ENCODE data around the gene CDC42EP4. TPM values are rescaled to one million over a fixed set of nuclear protein-coding genes. Genes with fewer than 3 reads are reported as not detected.

Gene CDC42EP4
- total and polyA plus RNA-seq, 10 of the 15 experiments (the other 5 are each of a cell fraction or from before 2014, with no cell fraction given), result 0.05 to 7.1 (median 2.7) TPM

DNA sequence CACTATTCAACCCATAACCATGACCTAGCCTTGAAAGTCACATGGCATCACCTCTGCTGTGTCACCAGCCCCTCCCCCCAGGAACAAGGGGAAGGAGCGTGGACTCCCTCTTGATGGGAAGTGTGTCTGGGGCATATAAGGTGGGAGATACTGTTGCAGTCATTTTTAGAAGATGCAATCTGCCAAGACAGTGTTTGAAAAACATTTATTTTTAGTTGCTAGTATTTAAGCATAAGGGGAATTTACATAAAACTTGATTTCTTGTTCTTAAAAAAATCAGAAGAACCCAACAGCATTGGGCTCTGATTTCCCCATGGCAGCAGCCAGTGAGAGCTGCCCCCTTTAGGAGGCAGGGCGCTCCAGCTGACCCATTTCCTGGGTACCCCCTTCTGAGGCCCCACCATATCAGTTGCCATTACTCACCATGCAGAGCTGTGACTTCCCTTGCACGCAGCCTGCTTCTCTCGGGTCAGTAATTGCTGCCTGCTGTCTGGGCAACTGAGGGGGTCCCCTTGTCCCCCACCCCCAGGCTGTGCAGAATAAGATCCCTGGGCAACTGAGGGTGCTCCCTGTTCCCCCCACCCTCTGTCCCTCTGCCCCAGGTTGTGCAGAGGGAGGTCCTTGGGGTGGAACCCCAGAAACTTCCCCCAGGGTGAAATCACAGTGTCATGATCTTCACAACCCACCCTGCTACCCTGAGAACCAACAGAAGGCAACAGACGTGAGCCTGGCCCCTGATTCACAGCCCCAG is 11.8 kb upstream of the CDC42EP4 start:
- Histone ChIP-seq H2AFZ (ENCODE audit: control insufficient read depth, low read depth, low read length) (no peak overlapping the region), H3K27me3 (replicated peaks in 1 of 2; ENCODE audit: control insufficient read depth in 2 of 2, insufficient read depth in 2 of 2, low read length in 1 of 2) (no peaks in the 10 kb centered on the region), H3K36me3 (ENCODE audit: control insufficient read depth in 2 of 2, insufficient read depth in 2 of 2, low read length in 1 of 2) (no peaks in the 10 kb centered on the region), H3K27ac (ENCODE audit: control insufficient read depth, insufficient read depth) (no peak overlapping the region), H4K20me1 (ENCODE audit: control insufficient read depth, insufficient read depth) (no peaks in the 10 kb centered on the region), H3K79me2 (ENCODE audit: control insufficient read depth, insufficient read depth, low read length) (no peaks in the 10 kb centered on the region), H3K4me1 (ENCODE audit: control insufficient read depth, insufficient read depth, low read length) (no peaks in the 10 kb centered on the region), H3K4me2 (ENCODE audit: control insufficient read depth, insufficient read depth) (no peak overlapping the region), H3K4me3 (no peak overlapping the region), H3K9me3 (replicated peaks; ENCODE audit: control insufficient read depth, insufficient read depth, low read length) (no peaks in the 10 kb centered on the region), H3K9ac (ENCODE audit: control insufficient read depth, insufficient read depth, low read length) (no peak overlapping the region)
- ChIA-PET SMC1A (ENCODE audit: uncharacterized antibody, unreplicated experiment) (interaction anchor here (1.7 to 2.2 kb wide), 2 partner anchors 10 to 46 kb away, joined by 5 to 6 read pairs; no protein-coding TSS in a partner anchor), RAD21 (ENCODE audit: unreplicated experiment) (interaction anchor here (0.9 kb wide), 1 partner anchor 16 kb away, joined by 3 read pairs; no protein-coding TSS in a partner anchor), CTCF (interaction anchor here (1.0 to 1.9 kb wide), 2 partner anchors 19 to 46 kb away, joined by 3 to 7 read pairs; no protein-coding TSS in a partner anchor), POLR2A (interaction anchor here (0.8 to 1.5 kb wide), 3 partner anchors 12 to 18 kb away, joined by 3 to 7 read pairs (median 4); partner anchors contain the start of gene CDC42EP4)
- no TSS peak for BruUV-seq (replicated peaks)
- DNase-seq (ENCODE audit: low read depth, low spot score), result no peak
- ATAC-seq, result peak; percentile 66
- FAIRE-seq, result no peak
- WGBS (ENCODE audit: insufficient coverage, insufficient replicate concordance, low lambda C conversion rate, missing lambda C conversion rate), result 20% methylated on average over 5 of the region's 5 CpGs
- in situ Hi-C loops (cut with MboI) (no loop called here), intact Hi-C loops (cut with micrococcal nuclease; ENCODE audit: unreplicated experiment) (no loop called here)
- 0 out of 4 replicates have a peak, but pooled peaks of 1 of the 2 experiments have one; percentile 3 for TF ChIP-seq BHLHE40 (IDR thresholded peaks at IDR 0.05; ENCODE audit: borderline replicate concordance in 1 of 2, low read depth in 2 of 2, low read length in 1 of 2)
- TF ChIP-seq MXI1 (IDR thresholded peaks at IDR 0.05; ENCODE audit: low read depth, low read length), result no peak
- TF ChIP-seq PAX8 (IDR thresholded peaks at IDR 0.05), result no peak
- TF ChIP-seq MYB (IDR thresholded peaks at IDR 0.05; ENCODE audit: borderline replicate concordance, low read depth, low read length), result no peak
- TF ChIP-seq SPI1 (IDR thresholded peaks at IDR 0.05; ENCODE audit: borderline replicate concordance, insufficient read depth, low read depth, low read length), result no peak
- TF ChIP-seq EED (IDR thresholded peaks at IDR 0.05; ENCODE audit: low read depth), result no peak
- TF ChIP-seq POLR2AphosphoS2 (IDR thresholded peaks at IDR 0.05; ENCODE audit: low read depth, low read length), result no peak
- TF ChIP-seq, protein P1, sequence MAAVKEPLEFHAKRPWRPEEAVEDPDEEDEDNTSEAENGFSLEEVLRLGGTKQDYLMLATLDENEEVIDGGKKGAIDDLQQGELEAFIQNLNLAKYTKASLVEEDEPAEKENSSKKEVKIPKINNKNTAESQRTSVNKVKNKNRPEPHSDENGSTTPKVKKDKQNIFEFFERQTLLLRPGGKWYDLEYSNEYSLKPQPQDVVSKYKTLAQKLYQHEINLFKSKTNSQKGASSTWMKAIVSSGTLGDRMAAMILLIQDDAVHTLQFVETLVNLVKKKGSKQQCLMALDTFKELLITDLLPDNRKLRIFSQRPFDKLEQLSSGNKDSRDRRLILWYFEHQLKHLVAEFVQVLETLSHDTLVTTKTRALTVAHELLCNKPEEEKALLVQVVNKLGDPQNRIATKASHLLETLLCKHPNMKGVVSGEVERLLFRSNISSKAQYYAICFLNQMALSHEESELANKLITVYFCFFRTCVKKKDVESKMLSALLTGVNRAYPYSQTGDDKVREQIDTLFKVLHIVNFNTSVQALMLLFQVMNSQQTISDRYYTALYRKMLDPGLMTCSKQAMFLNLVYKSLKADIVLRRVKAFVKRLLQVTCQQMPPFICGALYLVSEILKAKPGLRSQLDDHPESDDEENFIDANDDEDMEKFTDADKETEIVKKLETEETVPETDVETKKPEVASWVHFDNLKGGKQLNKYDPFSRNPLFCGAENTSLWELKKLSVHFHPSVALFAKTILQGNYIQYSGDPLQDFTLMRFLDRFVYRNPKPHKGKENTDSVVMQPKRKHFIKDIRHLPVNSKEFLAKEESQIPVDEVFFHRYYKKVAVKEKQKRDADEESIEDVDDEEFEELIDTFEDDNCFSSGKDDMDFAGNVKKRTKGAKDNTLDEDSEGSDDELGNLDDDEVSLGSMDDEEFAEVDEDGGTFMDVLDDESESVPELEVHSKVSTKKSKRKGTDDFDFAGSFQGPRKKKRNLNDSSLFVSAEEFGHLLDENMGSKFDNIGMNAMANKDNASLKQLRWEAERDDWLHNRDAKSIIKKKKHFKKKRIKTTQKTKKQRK (IDR thresholded peaks at IDR 0.05; ENCODE audit: low read depth, low read length), result no peak
- no peak for TF ChIP-seq TBL1XR1 (IDR thresholded peaks at IDR 0.05; ENCODE audit: low read depth, low read length)
- no peak for TF ChIP-seq NFXL1 (IDR thresholded peaks at IDR 0.05; ENCODE audit: borderline replicate concordance)
- no peak for TF ChIP-seq EP300 (IDR thresholded peaks at IDR 0.05; ENCODE audit: borderline replicate concordance in 1 of 2, control insufficient read depth in 1 of 2, low read depth in 2 of 2, low read length in 2 of 2)
- no peak for TF ChIP-seq WRNIP1 (IDR thresholded peaks at IDR 0.05; ENCODE audit: borderline replicate concordance, low read depth, low read length)
- TF ChIP-seq DPF2 (IDR thresholded peaks at IDR 0.05), result 0 out of 2 replicates have a peak, but pooled peaks have one; percentile 18
- TF ChIP-seq, protein P2, sequence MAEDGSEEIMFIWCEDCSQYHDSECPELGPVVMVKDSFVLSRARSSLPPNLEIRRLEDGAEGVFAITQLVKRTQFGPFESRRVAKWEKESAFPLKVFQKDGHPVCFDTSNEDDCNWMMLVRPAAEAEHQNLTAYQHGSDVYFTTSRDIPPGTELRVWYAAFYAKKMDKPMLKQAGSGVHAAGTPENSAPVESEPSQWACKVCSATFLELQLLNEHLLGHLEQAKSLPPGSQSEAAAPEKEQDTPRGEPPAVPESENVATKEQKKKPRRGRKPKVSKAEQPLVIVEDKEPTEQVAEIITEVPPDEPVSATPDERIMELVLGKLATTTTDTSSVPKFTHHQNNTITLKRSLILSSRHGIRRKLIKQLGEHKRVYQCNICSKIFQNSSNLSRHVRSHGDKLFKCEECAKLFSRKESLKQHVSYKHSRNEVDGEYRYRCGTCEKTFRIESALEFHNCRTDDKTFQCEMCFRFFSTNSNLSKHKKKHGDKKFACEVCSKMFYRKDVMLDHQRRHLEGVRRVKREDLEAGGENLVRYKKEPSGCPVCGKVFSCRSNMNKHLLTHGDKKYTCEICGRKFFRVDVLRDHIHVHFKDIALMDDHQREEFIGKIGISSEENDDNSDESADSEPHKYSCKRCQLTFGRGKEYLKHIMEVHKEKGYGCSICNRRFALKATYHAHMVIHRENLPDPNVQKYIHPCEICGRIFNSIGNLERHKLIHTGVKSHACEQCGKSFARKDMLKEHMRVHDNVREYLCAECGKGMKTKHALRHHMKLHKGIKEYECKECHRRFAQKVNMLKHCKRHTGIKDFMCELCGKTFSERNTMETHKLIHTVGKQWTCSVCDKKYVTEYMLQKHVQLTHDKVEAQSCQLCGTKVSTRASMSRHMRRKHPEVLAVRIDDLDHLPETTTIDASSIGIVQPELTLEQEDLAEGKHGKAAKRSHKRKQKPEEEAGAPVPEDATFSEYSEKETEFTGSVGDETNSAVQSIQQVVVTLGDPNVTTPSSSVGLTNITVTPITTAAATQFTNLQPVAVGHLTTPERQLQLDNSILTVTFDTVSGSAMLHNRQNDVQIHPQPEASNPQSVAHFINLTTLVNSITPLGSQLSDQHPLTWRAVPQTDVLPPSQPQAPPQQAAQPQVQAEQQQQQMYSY (CRISPR knock-in tag; IDR thresholded peaks at IDR 0.05), result no peak
- no peak for TF ChIP-seq HDGF (IDR thresholded peaks at IDR 0.05)

Data from GM12878 (cell line).